GM21619 (cell line): Measurements from ENCODE around the gene EEF1AKMT3.

ENCODE experiments used
- ATAC-seq: cut with Tn5 transposase; IDR thresholded peaks from one replicate; pipeline ENCODE4 v1.9.1; 2021; ENCODE audit not compliant: unreplicated experiment

EEF1AKMT3 gene

DNA sequence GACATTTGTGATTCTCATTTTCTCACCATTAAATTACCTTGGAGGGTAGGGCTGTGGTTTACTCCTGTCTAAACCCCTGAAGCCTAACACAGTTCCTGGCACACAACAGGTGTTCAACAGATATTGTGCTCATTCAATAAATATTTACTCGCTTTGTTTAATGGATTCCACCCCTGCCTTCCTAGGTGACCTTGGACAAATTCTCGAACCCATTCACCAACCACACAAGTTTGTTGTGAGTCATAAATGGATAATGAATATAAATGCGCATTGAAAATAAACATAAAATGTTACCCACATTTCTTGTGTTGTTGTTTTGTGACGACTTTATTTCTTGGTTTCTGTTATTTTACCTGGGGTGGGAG is 9.8 kb downstream of the EEF1AKMT3 start:
- ATAC-seq: no peak

- ATAC-seq: peak; percentile 92
These were observed 10.4 kb downstream of the EEF1AKMT3 start, which contains the start of gene TSFM for GRCh38 chr12:57782608-57783465. Gene TSFM, plus strand, starts transcription at chr12:57782787. Its CDS starts 15 bp downstream, at chr12:57782802.

GRCh38 chr12:57783466-57783801 is 11.0 kb downstream of the EEF1AKMT3 start:
- no peak for ATAC-seq

DNA sequence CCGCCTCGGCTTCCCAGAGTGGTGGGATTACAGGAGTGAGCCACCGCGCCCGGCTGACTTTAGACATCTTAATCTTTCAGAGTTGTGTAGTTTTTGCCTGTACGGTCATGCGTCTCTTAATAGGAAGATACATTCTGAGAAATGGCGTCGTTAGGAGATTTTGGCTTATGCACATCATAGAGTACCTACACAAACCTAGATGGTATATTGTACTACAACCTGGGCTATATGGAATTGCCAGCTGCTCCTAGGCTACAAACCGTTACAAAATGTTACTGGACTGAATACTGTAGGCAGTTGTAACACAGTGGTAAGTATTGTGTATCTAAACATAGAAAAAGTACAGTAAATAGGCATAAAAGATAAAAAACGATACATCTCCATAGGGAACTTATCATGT is 11.4 kb downstream of the EEF1AKMT3 start:
- ATAC-seq: no peak

GRCh38 chr12:57793920-57794319 is 21.5 kb downstream of the EEF1AKMT3 start:
- ATAC-seq: no peak

GRCh38 chr12:57795354-57795753 is 22.9 kb downstream of the EEF1AKMT3 start:
- ATAC-seq: no peak

GRCh38 chr12:57796996-57797395 is 24.6 kb downstream of the EEF1AKMT3 start:
- ATAC-seq: no peak

GRCh38 chr12:57797933-57798332 is 25.5 kb downstream of the EEF1AKMT3 start:
- no peak for ATAC-seq

DNA sequence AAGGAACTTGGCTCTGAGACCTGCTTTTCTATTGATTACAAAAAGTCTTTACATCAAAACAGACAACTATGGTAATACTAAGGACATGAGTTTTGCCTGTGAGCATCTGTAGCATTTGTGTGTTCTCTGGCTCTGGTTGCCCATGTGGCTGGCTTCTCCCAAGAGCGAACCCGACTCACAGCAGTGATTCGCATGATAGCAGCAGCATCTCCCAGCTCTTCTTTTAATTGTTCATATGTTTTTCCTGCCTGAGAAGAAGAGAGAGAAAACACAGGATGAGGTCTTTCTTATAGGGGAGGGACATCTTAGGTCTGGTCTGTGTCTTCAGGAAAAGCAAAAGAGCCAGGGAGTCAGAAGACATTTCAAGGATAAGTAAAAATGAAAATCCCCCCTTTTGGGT is 28.6 kb downstream of the EEF1AKMT3 start:
- ATAC-seq: no peak

- ATAC-seq: no peak
These were observed 30.2 kb downstream of the EEF1AKMT3 start for GRCh38 chr12:57802607-57803006.

GRCh38 chr12:57803319-57803893 is 31.0 kb downstream of the EEF1AKMT3 start:
- ATAC-seq: no peak

GRCh38 chr12:57806677-57807076 is 34.3 kb downstream of the EEF1AKMT3 start:
- no peak for ATAC-seq

- no peak for ATAC-seq
These were observed 34.9 kb downstream of the EEF1AKMT3 start for GRCh38 chr12:57807285-57807684.

GRCh38 chr12:57808351-57808750 is 35.9 kb downstream of the EEF1AKMT3 start:
- ATAC-seq: no peak

DNA sequence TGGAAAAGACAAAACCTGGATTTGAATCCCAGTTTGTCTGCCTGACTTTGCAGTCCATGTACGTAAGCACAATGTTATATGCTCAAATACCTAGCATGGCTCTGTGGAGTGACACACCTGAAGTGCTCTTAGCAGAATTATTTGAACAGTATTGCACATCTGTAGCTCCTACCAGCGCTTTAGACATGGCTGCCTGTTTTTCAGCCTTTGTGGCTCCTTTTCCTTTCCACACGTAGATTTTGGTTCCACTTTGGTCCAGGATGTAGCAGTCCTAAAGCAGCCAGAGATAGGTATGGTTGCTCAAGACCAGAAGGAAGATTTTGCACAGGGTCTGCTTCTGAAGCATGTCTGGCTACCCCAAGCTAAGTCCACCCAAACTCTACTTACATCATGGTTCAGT is 37.0 kb downstream of the EEF1AKMT3 start:
- no peak for ATAC-seq

GRCh38 chr12:57810450-57810849 is 38.0 kb downstream of the EEF1AKMT3 start:
- no peak for ATAC-seq

DNA sequence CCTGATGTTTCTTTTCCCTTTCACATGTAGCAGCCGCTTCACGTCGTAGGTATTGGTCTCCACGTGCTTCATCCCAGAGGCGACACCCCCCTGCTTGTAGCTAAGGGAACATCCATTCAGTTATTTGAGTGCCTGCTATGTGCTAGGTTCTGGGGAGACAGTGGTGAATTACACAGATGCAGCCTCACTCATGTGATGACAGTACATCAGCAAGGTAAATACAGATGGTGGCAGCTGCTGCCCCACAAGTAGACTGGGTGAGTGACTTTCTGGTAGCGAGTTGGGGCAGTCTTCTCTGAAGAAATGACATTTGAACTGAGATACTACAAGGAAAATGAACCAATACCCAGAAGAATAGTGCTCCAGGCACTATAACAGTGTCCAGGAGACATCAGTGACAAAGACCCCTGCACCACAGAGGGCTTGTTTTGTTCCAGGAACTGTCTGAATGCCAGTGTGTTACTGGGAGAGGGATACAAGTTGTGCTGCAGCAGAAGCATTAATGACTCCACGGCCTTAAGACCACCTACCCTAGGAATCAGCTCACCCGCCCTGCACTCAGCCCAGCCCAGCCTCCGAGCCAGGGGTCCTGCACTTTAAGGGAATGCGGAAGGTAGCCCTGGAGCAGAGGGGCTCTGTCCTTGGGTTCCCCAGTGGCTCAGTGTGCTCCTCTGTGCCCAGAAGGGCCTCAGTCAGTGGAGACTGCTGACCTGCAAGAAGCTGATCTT is 38.8 kb downstream of the EEF1AKMT3 start:
- ATAC-seq: no peak

DNA sequence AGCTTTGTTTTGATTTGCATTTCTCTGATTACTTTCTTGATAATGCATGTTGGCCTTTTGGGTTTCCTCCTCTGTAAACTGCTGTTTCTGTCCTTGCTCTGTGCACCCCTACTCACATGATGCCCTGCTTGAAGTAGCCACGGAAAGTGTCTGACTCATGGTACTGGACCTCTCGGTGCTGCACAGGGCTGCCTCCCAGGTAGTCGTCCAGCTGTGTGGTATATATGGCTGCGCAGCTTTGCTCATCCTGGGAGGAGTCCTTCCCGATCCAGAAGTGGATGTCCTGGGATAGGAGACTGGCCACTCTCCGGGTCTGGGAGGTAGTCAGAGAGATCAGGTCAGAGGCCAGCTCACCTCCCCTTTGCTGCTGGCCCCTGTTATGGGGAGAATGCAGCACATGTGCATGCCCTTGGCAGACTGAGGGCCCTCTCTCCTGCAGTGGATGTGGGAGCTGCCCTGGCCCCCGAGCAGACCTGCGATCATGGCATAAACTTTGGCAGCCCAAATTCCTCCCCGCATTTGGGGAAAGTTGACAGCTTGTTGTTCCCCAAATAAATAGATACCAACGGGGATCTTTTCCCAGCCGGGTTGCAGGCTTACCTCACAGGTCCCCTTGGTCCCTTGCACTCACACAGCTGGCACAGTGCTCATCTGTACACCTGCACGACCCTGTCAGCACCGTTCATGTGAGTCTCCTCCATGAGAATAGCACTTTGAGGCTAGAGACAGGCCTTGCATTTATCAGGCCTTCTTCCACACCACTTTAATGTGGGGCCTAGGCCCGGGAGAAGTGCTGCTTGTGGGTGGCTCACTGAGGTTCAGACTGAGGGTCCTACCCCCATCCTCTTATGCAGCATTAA is 40.9 kb downstream of the EEF1AKMT3 start:
- no peak for ATAC-seq

DNA sequence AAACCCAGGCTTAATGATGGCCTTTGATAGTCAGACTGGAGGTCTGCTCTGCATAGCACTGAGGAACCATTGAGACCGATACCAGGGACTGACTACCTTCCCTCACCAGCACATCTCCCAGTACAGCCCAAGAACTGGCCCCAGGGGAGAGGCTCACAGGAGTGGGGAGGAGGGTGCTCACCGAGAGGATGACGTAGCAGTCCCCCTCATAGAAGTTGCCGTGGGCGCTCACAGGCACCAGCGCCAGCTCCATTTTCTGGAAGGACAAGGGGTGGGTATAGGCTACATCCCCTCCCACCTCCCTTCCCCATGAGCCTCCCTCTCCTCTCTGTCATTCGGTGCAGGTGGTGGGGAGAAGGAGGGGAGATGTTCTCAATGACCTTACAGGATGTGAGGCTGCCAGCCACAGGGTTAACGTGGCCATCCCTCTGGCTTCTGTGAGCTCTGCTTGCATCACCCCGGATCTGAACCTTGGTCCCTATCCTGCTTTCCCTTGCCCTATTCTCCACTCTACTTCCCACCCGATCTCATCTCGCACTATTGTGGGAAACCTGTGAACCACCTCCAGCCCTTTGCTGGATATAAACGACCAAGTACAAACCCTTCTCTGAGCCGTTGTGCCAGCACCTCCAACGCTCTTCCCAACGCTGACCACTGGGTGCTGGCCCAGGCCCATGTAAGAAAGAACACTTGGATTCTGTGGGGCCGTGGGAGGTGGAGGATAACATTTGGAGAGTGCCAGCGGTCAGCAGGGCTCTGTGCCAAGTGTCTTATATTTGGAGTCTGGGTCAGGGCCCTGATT is 41.8 kb downstream of the EEF1AKMT3 start:
- ATAC-seq: no peak
